HEK293T (cell line): Measurements from ENCODE around the gene KMT2C.
"Not testable (repeated sequence)": the region's sequence is repeated elsewhere in the genome, so short reads cannot be mapped to it uniquely, and the experiment has no call there.

Experiments
- ELF4 ChIP-seq: fragments of 450-650 bp; IDR thresholded peaks from 2 replicates; pipeline ENCODE4 v1.6.1; 2017; ENCODE audit warnings: antibody characterized with exemption
- L3MBTL2 ChIP-seq: fragments of 450-650 bp; conservative IDR thresholded peaks from 2 replicates; pipeline ENCODE4 v1.6.1; 2016; ENCODE audit warnings: mild to moderate bottlenecking

- not testable (repeated sequence) for TF ChIP-seq ELF4, L3MBTL2
Observed at GRCh38 chr7:152262146-152262545, 173.7 kb downstream of the KMT2C start.
